A549 (cell line): ENCODE results near the gene RHBDL1. TPM values are rescaled to one million over a fixed set of nuclear protein-coding genes. Genes with fewer than 3 reads are reported as not detected.

Experiments
- ATAC-seq, 2 experiments: fragments of 200-7000 bp in 1 of 2; fragments of >200 bp in 1 of 2; cut with Nextera tagmentation in 1 of 2; cut with Tn5 transposase in 1 of 2; 3 replicates each; pipeline versions ENCODE4 v1.8.0 to v1.9.1; 2018 to 2020; ENCODE audit warnings: mild to moderate bottlenecking in 1 of 2, moderate library complexity in 1 of 2
- CTCF ChIA-PET: fragments of 300-600 bp; sonication (Branson Sonifier 250); formaldehyde crosslinking; extraction: SDS; loops from one replicate; lab custom pipeline; 2021; ENCODE audit warnings: antibody characterized with exemption, inconsistent platforms; lab: Yijun Ruan, JAX
- POLR2A ChIA-PET: fragments of 350-600 bp; formaldehyde crosslinking; extraction: SDS; loops from one replicate; lab custom pipeline; 2021; ENCODE audit warnings: antibody characterized with exemption, inconsistent platforms; lab: Yijun Ruan, JAX
- DNase-seq, 2 experiments: peaks; one replicate each; pipeline versions ENCODE4 v3.0.0 to v3.0.0-alpha.2; 2011 to 2016; ENCODE audit warnings: low read depth in 1 of 2, low spot score in 1 of 2
- FAIRE-seq: peaks from 2 replicates; lab custom pipeline; 2011; peaks lifted over from hg19 to GRCh38; lab: Jason Lieb, UNC
- H3K27ac ChIP-seq, 2 experiments: fragments of >200 bp; sonication (Bioruptor Twin); formaldehyde crosslinking; 3 replicates each; pipeline ENCODE4 v1.5.1; 2016 to 2017
- H3K4me1 ChIP-seq: fragments of >200 bp; sonication (Bioruptor Twin); formaldehyde crosslinking; 3 replicates; pipeline ENCODE4 v1.6.1; 2016
- H3K4me2 ChIP-seq: fragments of >200 bp; sonication (Bioruptor Twin); formaldehyde crosslinking; 3 replicates; pipeline ENCODE4 v1.6.1; 2016
- H3K4me3 ChIP-seq: fragments of >200 bp; sonication (Bioruptor Twin); formaldehyde crosslinking; 3 replicates; pipeline ENCODE4 v1.5.1; 2016
- H3K9me3 ChIP-seq: fragments of >200 bp; sonication (Bioruptor Twin); formaldehyde crosslinking; 3 replicates; pipeline ENCODE4 v1.6.1; 2016
- ATOH8 ChIP-seq: fragments of 250-450 bp; sonication (Bioruptor Pico); IDR thresholded peaks from 2 replicates; pipeline ENCODE4 v1.5.0; 2020; ENCODE audit warnings: low read depth, mild to moderate bottlenecking, moderate library complexity
- BHLHE40 ChIP-seq: IDR thresholded peaks from 2 replicates; pipeline ENCODE4 v1.6.1; 2012; ENCODE audit warnings: low read depth, low read length, inconsistent platforms
- CHD2 ChIP-seq: fragments of 150-350 bp; IDR thresholded peaks from 2 replicates; pipeline ENCODE4 v1.6.1; 2014; ENCODE audit warnings: low read length; ENCODE audit not compliant: partially characterized antibody
- CTCF ChIP-seq: fragments of >200 bp; sonication (Bioruptor Twin); formaldehyde crosslinking; IDR thresholded peaks from 3 replicates; pipeline ENCODE4 v1.5.1; 2016
- EHF ChIP-seq: fragments of 250-450 bp; sonication (Bioruptor Pico); IDR thresholded peaks from 2 replicates; pipeline ENCODE4 v1.5.0; 2020; ENCODE audit warnings: mild to moderate bottlenecking
- EP300 ChIP-seq, 2 experiments: fragments of >200 bp; sonication (Bioruptor Twin); formaldehyde crosslinking; IDR thresholded peaks; 2 replicates in 1 of 2; 3 replicates in 1 of 2; pipeline ENCODE4 v1.6.1; 2016 to 2017
- FOSL2 ChIP-seq, 2 experiments: fragments of 450-650 bp in 1 of 2; fragments of >200 bp in 1 of 2; sonication (Bioruptor Twin) in 1 of 2; formaldehyde crosslinking; IDR thresholded peaks; 2 replicates each; pipeline versions ENCODE4 v1.5.0 to v1.6.1; 2016 to 2020; ENCODE audit warnings: mild to moderate bottlenecking in 1 of 2, moderate library complexity in 1 of 2
- FOXS1 ChIP-seq: fragments of 250-450 bp; sonication (Bioruptor Pico); IDR thresholded peaks from 2 replicates; pipeline ENCODE4 v1.5.0; 2020; ENCODE audit warnings: mild to moderate bottlenecking, moderate library complexity
- GATA3 ChIP-seq: IDR thresholded peaks from 2 replicates; pipeline ENCODE4 v1.6.1; 2012; ENCODE audit warnings: borderline replicate concordance
- HES2 ChIP-seq: fragments of >200 bp; sonication (Bioruptor Twin); formaldehyde crosslinking; IDR thresholded peaks from 2 replicates; pipeline ENCODE4 v1.6.1; 2016
- HOXA7 ChIP-seq: fragments of 250-450 bp; sonication (Bioruptor Pico); IDR thresholded peaks from 2 replicates; pipeline ENCODE4 v1.5.0; 2020; ENCODE audit warnings: mild to moderate bottlenecking, moderate library complexity
- HOXB5 ChIP-seq: fragments of 250-450 bp; sonication (Bioruptor Pico); IDR thresholded peaks from 2 replicates; pipeline ENCODE4 v1.5.0; 2020; ENCODE audit warnings: mild to moderate bottlenecking, moderate library complexity
- JUNB ChIP-seq: fragments of >200 bp; sonication (Bioruptor Twin); formaldehyde crosslinking; IDR thresholded peaks from 2 replicates; pipeline ENCODE4 v1.6.1; 2016
- MAFK ChIP-seq: fragments of 450-650 bp; IDR thresholded peaks from 2 replicates; pipeline ENCODE4 v1.6.1; 2014; ENCODE audit not compliant: partially characterized antibody
- MYC ChIP-seq: IDR thresholded peaks from 2 replicates; pipeline ENCODE4 v1.6.1; 2012; ENCODE audit warnings: mild to moderate bottlenecking, inconsistent platforms, low read length, improper control_type of control experiment, borderline replicate concordance
- NFE2L2 ChIP-seq: fragments of 150-350 bp; conservative IDR thresholded peaks from 2 replicates; pipeline ENCODE4 v1.6.1; 2014; ENCODE audit warnings: low read length
- PHF8 ChIP-seq: fragments of 200-600 bp; sonication (generic); IDR thresholded peaks from 2 replicates; pipeline ENCODE4 v1.6.1; 2016; ENCODE audit warnings: low read depth, mild to moderate bottlenecking, antibody characterized with exemption, moderate library complexity, borderline replicate concordance
- POLR2AphosphoS2 ChIP-seq: conservative IDR thresholded peaks from 2 replicates; pipeline ENCODE4 v1.6.1; 2012; ENCODE audit warnings: low read length, improper control_type of control experiment, inconsistent platforms
- RCOR1 ChIP-seq: fragments of 150-350 bp; IDR thresholded peaks from 2 replicates; pipeline ENCODE4 v1.6.1; 2014; ENCODE audit warnings: antibody characterized with exemption, low read length, low read depth
- REST ChIP-seq: fragments of 200-600 bp; sonication (generic); IDR thresholded peaks from 2 replicates; pipeline ENCODE4 v1.6.1; 2016; ENCODE audit warnings: antibody characterized with exemption, mild to moderate bottlenecking, moderate library complexity
- RFX5 ChIP-seq: fragments of 450-650 bp; IDR thresholded peaks from 2 replicates; pipeline ENCODE4 v1.7.1; 2014; ENCODE audit warnings: antibody characterized with exemption, mild to moderate bottlenecking, moderate library complexity
- TFCP2L1 ChIP-seq: fragments of 250-450 bp; sonication (Bioruptor Pico); IDR thresholded peaks from 2 replicates; pipeline ENCODE4 v1.5.0; 2021; ENCODE audit warnings: mild to moderate bottlenecking
- TP53 ChIP-seq: fragments of 250-450 bp; sonication (Bioruptor Pico); IDR thresholded peaks from 2 replicates; pipeline ENCODE4 v1.5.0; 2021; ENCODE audit warnings: mild to moderate bottlenecking, moderate library complexity
- WGBS: methylation state at CpG from one replicate; pipeline ENCODE4 v1.1.6; 2017; ENCODE audit errors: missing lambda C conversion rate; 5-methylcytosine and 5-hydroxymethylcytosine counted together
- polyA plus RNA-seq, 4 experiments: library from polyadenylated mRNA; depleted of rRNA in 3 of 4; stranded (reverse); fragments of >200 nt; fragmentation: RNase III in 1 of 4; extraction: RNeasy Plus Mini Kit Qiagen cat#74134 plus additional on column Dnase treatment in 1 of 4; gene quantifications; 2 replicates in 3 of 4; 3 replicates in 1 of 4; pipeline ENCODE4 v1.2.3, GENCODE V29; 2011 to 2017

RHBDL1 gene
- polyA plus RNA-seq, 2 of the 4 experiments (the other 2 are of a cell fraction), result 0.56 to 1.4 TPM

- FAIRE-seq (no peak), DNase-seq (no peak), ATAC-seq (no peak)
- H3K4me1 ChIP-seq, result peaks cover 34% of the 10 kb centered on the region
- H3K4me2 ChIP-seq, result peak overlapping the region; percentile 100
- POLR2A ChIA-PET, result no interaction called here
- peak overlapping the region; percentile 59 for H3K4me3 ChIP-seq
- CTCF ChIA-PET, result interaction anchor here (1.1 to 25.1 kb wide), 6 partner anchors 8 to 46 kb away, joined by 4 to 656 read pairs (median 10); partner anchors contain the start of genes ANTKMT, CCDC78, CIAO3 and HAGHL
- TF ChIP-seq GATA3, result no peak
- TF ChIP-seq HOXA7, result no peak
- no peak for TF ChIP-seq POLR2AphosphoS2
- no peak for TF ChIP-seq HES2
- no peak for TF ChIP-seq CHD2
- peak; percentile 62; the same call in 1 of the 2 replicates for TF ChIP-seq REST
- TF ChIP-seq, all 56 proteins: peak for 1
- H3K9me3 ChIP-seq, result no peaks in the 10 kb centered on the region
- H3K27ac ChIP-seq, result peak overlapping the region; percentile 73 to 75; a peak in 5 of 6 replicates
- 74% methylated on average over 14 of the region's 50 CpGs for WGBS
Observed at GRCh38 chr16:704552-705380, 29.3 kb downstream of the RHBDL1 start.

- ChIA-PET CTCF (interaction anchor here (2.4 to 25.1 kb wide), 2 partner anchors 10 to 27 kb away, joined by 8 to 656 read pairs; partner anchors contain the start of genes ANTKMT, CCDC78, CIAO3 and HAGHL), POLR2A (no interaction called here)
- WGBS, result 4% methylated on average over 5 of the region's 115 CpGs
- TF ChIP-seq TP53 (CRISPR knock-in tag) (no peak), BHLHE40 (no peak), HOXB5 (CRISPR knock-in tag) (no peak), EHF (CRISPR knock-in tag) (no peak), FOSL2 (IDR thresholded peaks at IDR 0.05) (no peak), FOSL2 (CRISPR knock-in tag; IDR thresholded peaks at IDR 0.05) (no peak), TFCP2L1 (CRISPR knock-in tag) (no peak), PHF8 (no peak), RCOR1 (no peak), MYC (no peak), ATOH8 (CRISPR knock-in tag) (no peak), EP300 (IDR thresholded peaks at IDR 0.05) (no peak), RFX5 (no peak), JUNB (no peak), CTCF (no peak), POLR2AphosphoS2 (no peak), MAFK (no peak), NFE2L2 (no peak), HOXA7 (no peak), HES2 (no peak), FOXS1 (no peak)
- TF ChIP-seq, all 56 proteins: peak for 0
- Histone ChIP-seq H3K4me2 (peak within 1 kb of the TSS; percentile 100), H3K27ac (peak within 1 kb of the TSS; percentile 73 to 75; a peak in 5 of 6 replicates), H3K4me3 (peak within 1 kb of the TSS; percentile 59), H3K9me3 (no peaks in the 10 kb centered on the region), H3K4me1 (peaks cover 38% of the 10 kb centered on the region)
- no peak for FAIRE-seq
- no peak for ATAC-seq
- DNase-seq, result no peak
Observed at GRCh38 chr16:705431-706188, 30.1 kb downstream of the RHBDL1 start, which contains the start of gene FBXL16. Gene FBXL16 (minus strand): TSS chr16:705801. CDS start chr16:697405, 8,396 bp downstream.
